Astrocyte of the cerebellum (primary cell): ENCODE data around the gene BMP6.

Experiments used
- DNase-seq: peaks from one replicate; pipeline ENCODE4 v3.0.0-alpha.2; 2011; ENCODE audit warnings: low read depth
- H3K4me3 ChIP-seq: 2 replicates; pipeline ENCODE4 v1.5.1; 2011; ENCODE audit warnings: mild to moderate bottlenecking, low read depth, low read length, moderate library complexity
- in situ Hi-C: cut with HindIII; loops from 2 replicates; pipeline ENCODE4 v1.10.0; 2017; ENCODE audit warnings: low sequenced_read_pairs
- TF ChIP-seq, protein P1 (sequence below): IDR thresholded peaks from 2 replicates; pipeline ENCODE4 v1.5.1; 2012; ENCODE audit warnings: low read length, low read depth, moderate library complexity, mild to moderate bottlenecking; ENCODE audit errors: missing control alignments

The BMP6 gene

DNA sequence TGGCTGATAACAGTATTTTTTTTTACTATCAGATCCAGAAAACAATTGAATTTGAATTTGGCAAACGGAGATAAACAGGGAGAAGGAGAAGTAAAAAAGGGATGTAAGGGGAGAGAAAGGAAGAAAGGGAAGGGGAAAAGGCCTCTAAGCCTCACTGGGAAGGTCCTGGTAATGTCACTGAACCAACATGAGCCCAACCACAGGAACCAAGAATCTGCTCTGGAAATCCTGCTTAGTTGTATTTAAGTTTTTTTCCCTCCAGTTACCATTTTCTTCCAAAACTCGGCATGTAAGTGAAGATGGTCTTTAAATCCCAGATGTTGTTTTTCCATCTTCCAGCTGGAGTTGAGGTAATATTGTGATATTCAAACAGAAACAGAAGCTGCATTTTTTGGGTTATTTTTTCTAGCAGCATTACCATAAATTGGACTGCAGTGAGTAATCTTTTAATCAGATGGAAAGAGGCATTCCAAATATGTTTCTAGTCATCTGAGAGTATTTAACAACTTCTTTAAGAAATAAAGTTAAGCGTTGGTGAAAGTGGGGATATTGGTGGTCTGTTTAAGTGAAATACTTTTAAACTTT is 93.6 kb downstream of the BMP6 start:
- in situ Hi-C loops, result no loop called here
- DNase-seq, result no peak
- H3K4me3 ChIP-seq, result no peak overlapping the region
- TF ChIP-seq, protein P1, sequence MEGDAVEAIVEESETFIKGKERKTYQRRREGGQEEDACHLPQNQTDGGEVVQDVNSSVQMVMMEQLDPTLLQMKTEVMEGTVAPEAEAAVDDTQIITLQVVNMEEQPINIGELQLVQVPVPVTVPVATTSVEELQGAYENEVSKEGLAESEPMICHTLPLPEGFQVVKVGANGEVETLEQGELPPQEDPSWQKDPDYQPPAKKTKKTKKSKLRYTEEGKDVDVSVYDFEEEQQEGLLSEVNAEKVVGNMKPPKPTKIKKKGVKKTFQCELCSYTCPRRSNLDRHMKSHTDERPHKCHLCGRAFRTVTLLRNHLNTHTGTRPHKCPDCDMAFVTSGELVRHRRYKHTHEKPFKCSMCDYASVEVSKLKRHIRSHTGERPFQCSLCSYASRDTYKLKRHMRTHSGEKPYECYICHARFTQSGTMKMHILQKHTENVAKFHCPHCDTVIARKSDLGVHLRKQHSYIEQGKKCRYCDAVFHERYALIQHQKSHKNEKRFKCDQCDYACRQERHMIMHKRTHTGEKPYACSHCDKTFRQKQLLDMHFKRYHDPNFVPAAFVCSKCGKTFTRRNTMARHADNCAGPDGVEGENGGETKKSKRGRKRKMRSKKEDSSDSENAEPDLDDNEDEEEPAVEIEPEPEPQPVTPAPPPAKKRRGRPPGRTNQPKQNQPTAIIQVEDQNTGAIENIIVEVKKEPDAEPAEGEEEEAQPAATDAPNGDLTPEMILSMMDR, result no peak

DNA sequence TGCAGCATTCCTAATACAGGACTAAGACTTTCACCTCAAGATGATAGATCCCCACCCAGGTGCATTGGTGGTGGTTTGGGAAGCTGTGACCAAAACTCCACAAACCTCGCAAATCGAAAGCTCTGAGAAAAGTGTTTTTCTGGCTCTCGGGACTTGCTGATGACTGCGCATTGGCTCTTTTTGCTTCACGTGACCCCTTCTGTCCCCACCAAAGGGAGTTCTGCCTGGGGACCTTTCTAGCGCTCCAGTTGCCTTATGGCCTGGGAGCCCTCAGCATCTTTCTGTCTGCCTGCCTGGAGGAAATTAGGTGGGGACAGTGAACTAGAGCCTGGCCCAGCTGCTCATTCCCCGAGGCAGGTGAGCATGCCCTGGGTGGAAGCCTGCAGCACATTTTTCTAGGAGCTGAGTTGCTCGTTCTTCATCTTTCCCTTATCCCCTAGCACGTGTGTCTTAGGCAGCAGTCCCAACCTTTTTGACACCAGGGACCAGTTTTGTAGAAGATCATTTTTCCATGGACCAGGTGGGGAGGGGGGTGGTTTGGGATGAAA is 94.5 kb downstream of the BMP6 start:
- TF ChIP-seq, protein P1, result no peak
- no peak for DNase-seq
- no peak overlapping the region for H3K4me3 ChIP-seq
- in situ Hi-C loops, result no loop called here

DNA sequence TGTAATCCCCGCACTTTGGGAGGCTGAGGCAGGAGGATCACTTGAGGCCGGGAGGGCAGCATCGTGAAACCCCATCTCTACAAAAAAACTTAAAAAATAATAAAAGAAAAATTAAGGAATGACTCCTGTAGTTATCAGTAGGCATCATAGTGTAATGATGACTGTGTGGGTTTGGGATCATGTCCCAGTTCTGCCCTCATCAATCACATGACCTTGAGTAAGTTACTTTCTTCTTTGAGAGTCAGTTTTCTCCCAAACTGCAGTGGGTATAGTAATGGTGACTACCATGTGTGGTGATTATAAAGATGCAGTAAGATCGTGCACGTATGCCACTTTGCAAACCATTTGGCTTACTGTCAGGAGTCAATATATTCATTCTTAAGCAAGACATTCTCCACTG is 95.5 kb downstream of the BMP6 start:
- in situ Hi-C loops, result no loop called here
- TF ChIP-seq, protein P1, result no peak
- no peak for DNase-seq
- H3K4me3 ChIP-seq, result no peak overlapping the region

DNA sequence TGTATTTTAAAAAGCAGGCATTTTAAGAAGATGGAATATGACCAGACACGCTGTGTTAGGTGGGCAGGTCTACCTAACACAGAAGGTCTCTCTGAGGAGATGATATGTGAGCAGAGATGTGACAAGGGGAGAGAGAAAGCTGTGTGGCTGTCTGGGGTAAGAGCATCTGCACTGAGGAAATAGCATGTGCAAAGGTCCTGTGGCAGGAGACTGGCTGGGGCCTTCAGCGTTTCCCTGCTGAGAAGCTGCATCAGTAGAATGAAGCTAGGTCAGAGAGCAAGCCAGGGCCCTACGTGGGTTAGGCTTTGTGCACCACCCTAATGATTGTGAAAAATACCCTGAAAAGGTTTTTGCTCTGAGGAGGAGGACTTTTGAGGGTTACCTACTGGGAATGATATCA is 97.7 kb downstream of the BMP6 start:
- H3K4me3 ChIP-seq, result no peak overlapping the region
- DNase-seq, result no peak
- TF ChIP-seq, protein P1, result no peak
- in situ Hi-C loops, result no loop called here

DNA sequence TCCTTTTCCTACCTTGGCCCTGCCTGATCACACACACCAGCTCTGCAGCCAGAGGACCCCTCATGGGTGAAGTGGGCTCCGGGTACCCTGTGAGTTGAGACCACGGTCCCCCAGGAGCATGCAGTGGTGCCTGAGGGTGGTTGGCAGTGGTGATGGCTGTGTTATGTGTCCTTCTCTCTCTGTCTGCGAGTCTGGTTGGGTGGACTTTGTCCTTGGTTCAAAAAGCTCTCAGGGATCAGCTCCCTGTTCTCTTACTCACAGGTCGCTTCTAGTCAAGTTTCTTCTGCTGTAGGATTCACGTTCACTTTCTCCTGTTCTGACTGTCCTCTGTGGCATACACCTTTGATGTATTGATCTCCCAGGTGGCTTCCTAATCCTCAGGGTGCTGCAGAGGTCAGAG is 100.1 kb downstream of the BMP6 start:
- no peak overlapping the region for H3K4me3 ChIP-seq
- TF ChIP-seq, protein P1, result no peak
- in situ Hi-C loops, result no loop called here
- DNase-seq, result no peak

DNA sequence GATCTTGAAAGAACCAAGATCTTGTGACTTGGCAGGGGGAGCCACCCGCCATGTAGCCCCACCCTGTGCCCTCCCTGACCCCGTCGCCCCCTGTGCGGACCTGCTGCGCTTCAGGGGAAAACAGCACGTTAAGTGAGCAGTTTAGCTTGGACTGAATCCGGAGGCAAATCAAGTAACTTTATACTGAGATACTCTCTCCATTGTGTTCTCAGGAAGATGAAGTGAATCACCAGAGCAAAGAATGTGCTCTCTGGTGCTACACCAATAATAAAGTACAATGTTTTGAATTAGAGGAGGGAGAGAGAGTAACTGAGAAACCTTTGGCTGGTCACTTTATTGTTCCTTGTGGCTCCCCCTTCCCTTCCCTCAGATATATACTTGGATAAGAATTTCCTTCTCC is 101.2 kb downstream of the BMP6 start:
- no peak overlapping the region for H3K4me3 ChIP-seq
- in situ Hi-C loops, result no loop called here
- no peak for DNase-seq
- TF ChIP-seq, protein P1, result no peak
